Left ventricle myocardium inferior (tissue), 1 donor: ENCODE measurements around the gene ORAI2. TPM values are rescaled to one million over a fixed set of nuclear protein-coding genes. Genes with fewer than 3 reads are reported as not detected.

Experiments
- DNase-seq: peaks from one replicate; pipeline ENCODE4 v3.0.0-alpha.2; 2020
- H3K27ac ChIP-seq: fragments of 200-600 bp; replicated peaks from 2 replicates; pipeline ENCODE4 v1.8.0; 2021
- H3K27me3 ChIP-seq: fragments of 200-600 bp; 2 replicates; pipeline ENCODE4 v1.8.0; 2021; ENCODE audit warnings: low read depth
- H3K36me3 ChIP-seq: fragments of 200-600 bp; 2 replicates; pipeline ENCODE4 v1.8.0; 2021
- H3K4me1 ChIP-seq: fragments of 200-600 bp; 2 replicates; pipeline ENCODE4 v1.8.0; 2021
- H3K4me3 ChIP-seq: fragments of 200-600 bp; 2 replicates; pipeline ENCODE4 v1.8.0; 2021; ENCODE audit warnings: mild to moderate bottlenecking, moderate library complexity
- H3K9me3 ChIP-seq: fragments of 200-600 bp; replicated peaks from 2 replicates; pipeline ENCODE4 v1.8.0; 2021
- intact Hi-C: fragments of 100-400 bp; cut with micrococcal nuclease; formaldehyde crosslinking; loops from one replicate; pipeline ENCODE4 v1.11.0; 2022
- total RNA-seq: library from RNA; stranded (reverse); fragmentation: NEBNext Ultra II Directional; extraction: Animal tissue kit (Norgen Biotek cat#: 25700); gene quantifications from one replicate; pipeline ENCODE4 v1.2.1, GENCODE V29; 2021
- TF ChIP-seq, protein P1 (sequence below): fragments of 200-600 bp; IDR thresholded peaks from 2 replicates; pipeline ENCODE4 v1.8.0; 2021; ENCODE audit warnings: antibody characterized with exemption, mild to moderate bottlenecking, borderline replicate concordance
- donor health status: DM: no; HTN: yes; CAD: no; lungs with severe emphysema.

Gene ORAI2
- total RNA-seq, 1 donor from 2014 or later, result 2.6 TPM

DNA sequence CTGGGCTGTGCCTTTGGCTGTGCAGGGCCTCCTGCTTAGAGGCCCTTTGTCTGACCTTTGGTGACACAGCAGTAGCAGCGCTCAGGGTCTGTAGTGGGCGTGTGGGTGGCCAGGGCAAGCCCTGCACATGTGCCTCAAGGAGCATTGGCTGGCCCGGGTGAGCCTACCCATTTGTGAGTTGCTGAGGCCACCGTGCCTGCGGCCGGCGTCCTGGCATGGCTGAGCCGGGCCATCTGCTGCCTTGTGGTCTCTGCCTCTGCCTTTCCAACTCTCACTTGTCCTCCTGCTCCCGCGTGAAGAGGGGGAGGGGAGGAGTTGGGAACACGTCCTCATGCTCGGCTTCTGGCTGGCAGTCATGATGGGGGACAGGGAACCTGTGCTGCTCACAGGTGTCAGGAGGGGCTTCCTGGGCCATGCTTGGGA, 9.2 kb upstream of the ORAI2 start:
- intact Hi-C loops, result no loop called here
- DNase-seq, result no peak
- Histone ChIP-seq H3K4me3 (no peak overlapping the region), H3K27ac (no peak overlapping the region), H3K36me3 (peaks cover 58% of the 10 kb centered on the region), H3K9me3 (no peaks in the 10 kb centered on the region), H3K4me1 (no peaks in the 10 kb centered on the region), H3K27me3 (no peaks in the 10 kb centered on the region)
- TF ChIP-seq, protein P1, sequence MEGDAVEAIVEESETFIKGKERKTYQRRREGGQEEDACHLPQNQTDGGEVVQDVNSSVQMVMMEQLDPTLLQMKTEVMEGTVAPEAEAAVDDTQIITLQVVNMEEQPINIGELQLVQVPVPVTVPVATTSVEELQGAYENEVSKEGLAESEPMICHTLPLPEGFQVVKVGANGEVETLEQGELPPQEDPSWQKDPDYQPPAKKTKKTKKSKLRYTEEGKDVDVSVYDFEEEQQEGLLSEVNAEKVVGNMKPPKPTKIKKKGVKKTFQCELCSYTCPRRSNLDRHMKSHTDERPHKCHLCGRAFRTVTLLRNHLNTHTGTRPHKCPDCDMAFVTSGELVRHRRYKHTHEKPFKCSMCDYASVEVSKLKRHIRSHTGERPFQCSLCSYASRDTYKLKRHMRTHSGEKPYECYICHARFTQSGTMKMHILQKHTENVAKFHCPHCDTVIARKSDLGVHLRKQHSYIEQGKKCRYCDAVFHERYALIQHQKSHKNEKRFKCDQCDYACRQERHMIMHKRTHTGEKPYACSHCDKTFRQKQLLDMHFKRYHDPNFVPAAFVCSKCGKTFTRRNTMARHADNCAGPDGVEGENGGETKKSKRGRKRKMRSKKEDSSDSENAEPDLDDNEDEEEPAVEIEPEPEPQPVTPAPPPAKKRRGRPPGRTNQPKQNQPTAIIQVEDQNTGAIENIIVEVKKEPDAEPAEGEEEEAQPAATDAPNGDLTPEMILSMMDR, result no peak

DNA sequence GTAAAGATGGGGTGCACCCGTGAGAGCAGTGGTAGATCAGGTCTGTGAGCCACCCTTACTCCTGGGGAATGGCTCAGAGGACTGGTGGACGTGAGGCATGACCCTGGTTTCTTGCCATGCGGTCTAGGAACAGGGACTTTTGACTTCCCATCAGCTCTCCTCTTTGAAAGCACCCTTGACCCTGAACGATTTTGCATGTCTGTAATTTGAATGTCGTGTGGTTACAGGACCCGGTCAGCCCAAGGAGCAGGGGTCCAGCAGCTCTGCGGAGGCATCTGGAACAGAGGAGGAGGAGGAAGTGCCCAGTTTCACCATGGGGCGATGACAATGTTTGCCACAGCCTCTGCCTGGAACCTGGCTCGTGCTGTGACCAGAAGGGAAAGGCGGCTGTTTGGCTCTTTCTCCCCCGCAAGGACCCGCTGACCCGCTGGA, 8.6 kb upstream of the ORAI2 start:
- TF ChIP-seq, protein P1, result no peak
- no peaks in the 10 kb centered on the region for H3K9me3 ChIP-seq
- peaks cover 57% of the 10 kb centered on the region for H3K36me3 ChIP-seq
- intact Hi-C loops, result no loop called here
- no peaks in the 10 kb centered on the region for H3K27me3 ChIP-seq
- H3K27ac ChIP-seq, result no peak overlapping the region
- H3K4me3 ChIP-seq, result no peak overlapping the region
- no peak for DNase-seq
- H3K4me1 ChIP-seq, result no peaks in the 10 kb centered on the region

DNA sequence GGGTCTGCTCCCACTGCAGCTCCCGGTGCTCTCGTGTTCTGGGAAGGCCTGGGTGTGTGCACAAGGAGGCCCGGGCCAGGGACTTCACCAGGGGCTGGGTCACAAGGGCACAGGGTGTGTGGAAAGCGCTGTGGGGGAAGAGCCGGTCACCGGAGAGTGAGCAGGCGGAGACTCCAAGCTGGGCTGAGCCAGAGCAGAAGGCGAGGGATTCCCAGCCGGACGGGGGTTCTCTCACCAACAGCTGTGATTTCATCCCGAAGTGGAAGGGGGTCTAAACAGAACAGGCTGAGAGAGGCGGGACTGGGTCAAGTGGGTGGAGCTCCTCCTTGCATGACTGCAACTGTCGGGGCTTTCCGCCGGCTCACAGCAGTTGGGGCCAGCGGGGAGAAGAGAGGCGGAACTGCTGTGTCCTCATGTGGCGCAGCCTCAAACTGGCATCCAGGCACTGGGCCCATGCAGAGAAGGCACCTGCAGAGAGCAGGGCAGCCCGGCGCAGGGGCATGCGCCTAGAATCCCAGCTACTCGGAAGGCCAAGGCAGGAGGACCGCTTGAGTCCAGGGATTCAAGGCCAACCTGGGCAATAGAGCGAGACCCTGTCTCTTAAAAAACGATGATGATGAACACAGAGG, 7.6 kb upstream of the ORAI2 start:
- no peak overlapping the region for H3K4me3 ChIP-seq
- peak; percentile 45 for DNase-seq
- no peaks in the 10 kb centered on the region for H3K27me3 ChIP-seq
- no peaks in the 10 kb centered on the region for H3K4me1 ChIP-seq
- peak overlapping the region; percentile 12 for H3K27ac ChIP-seq
- peaks cover 56% of the 10 kb centered on the region for H3K36me3 ChIP-seq
- TF ChIP-seq, protein P1, result no peak
- no peaks in the 10 kb centered on the region for H3K9me3 ChIP-seq
- intact Hi-C loops, result no loop called here

DNA sequence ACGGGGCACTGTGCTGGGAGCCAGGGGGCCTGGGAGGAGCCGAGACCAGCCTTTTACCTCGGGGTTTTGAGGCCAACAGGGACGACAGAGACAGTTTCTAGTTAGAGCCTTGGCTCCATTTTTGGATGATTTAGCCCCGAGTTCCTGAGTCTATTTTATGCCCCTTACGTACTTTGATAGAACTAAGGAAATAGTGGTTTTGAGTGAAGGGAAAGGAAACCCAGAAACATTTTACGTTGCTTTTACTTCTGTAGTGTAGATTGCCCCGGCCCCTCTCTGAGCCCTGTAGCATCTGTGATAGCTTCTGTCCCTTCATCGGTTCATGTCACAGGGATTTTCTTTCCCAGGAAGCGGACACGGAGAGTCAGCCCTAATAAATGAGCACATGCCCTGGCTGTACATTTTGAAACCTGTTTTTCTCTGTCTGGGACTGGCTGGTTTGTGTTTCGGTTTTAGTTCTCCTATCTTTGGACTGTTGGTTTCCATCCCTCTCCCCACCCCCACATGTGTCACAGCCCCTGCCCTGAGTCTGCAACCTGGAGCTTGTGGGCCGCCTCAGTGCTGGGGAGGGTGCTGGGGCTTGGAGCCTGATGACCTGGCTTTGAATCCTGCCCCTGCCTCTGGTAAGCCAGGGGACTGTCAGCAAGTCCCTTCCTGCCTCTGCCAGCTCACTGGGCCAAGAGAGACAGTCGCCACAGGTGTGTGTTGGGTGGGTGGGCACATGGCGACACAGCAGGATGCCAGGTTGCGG, 6.9 kb upstream of the ORAI2 start:
- Histone ChIP-seq H3K27me3 (no peaks in the 10 kb centered on the region), H3K36me3 (peaks cover 49% of the 10 kb centered on the region), H3K4me3 (no peak overlapping the region), H3K9me3 (no peaks in the 10 kb centered on the region), H3K27ac (peak overlapping the region; percentile 12), H3K4me1 (no peaks in the 10 kb centered on the region)
- intact Hi-C loops, result no loop called here
- TF ChIP-seq, protein P1, result no peak
- DNase-seq, result no peak

DNA sequence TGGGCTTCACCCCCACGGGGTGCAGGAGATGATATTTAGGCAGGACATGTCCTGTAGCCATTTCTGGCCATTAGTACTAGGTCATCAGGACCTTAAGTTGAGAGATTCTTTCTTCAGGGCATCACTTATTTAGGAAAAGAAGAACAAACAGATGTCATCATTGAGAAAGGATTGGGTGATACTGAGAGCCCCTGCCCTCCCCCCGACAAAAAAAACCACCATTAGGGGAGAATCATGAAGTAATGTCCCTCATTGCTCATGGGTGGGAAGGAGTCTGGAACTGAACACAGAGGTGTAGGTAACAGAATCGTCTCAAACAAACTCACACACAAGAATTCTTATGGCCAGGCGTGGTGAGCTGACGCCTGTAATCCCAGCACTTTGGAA, 6.4 kb upstream of the ORAI2 start:
- intact Hi-C loops, result no loop called here
- H3K27me3 ChIP-seq, result no peaks in the 10 kb centered on the region
- H3K36me3 ChIP-seq, result peaks cover 44% of the 10 kb centered on the region
- no peak overlapping the region for H3K4me3 ChIP-seq
- peak overlapping the region; percentile 12 for H3K27ac ChIP-seq
- TF ChIP-seq, protein P1, result no peak
- no peaks in the 10 kb centered on the region for H3K9me3 ChIP-seq
- DNase-seq, result no peak
- no peaks in the 10 kb centered on the region for H3K4me1 ChIP-seq
